ENCODE results near the gene PKMYT1. TPM values are rescaled to one million over a fixed set of nuclear protein-coding genes. Genes with fewer than 3 reads are reported as not detected.
A peak's percentile ranks its signal among the peaks of the same experiment; 100 is the strongest.
"Not testable (repeated sequence)": the region's sequence is repeated elsewhere in the genome, so short reads cannot be mapped to it uniquely, and the experiment has no call there.

Gene PKMYT1
- total and polyA plus RNA-seq, 8 donors: 0.28 to 4.8 (median 1.5) TPM

GRCh38 chr16:2934450-2934849 lies 45.8 kb downstream of the PKMYT1 start:
- ATAC-seq: no peak
- Histone ChIP-seq H3K9me3 (no peaks in the 10 kb centered on the region), H3K36me3 (peaks cover 0 to 43% (median 12%) of the 10 kb centered on the region in 3 donors), H3K4me3 (no peak overlapping the region), H3K4me1 (no peaks in the 10 kb centered on the region), H3K27me3 (no peaks in the 10 kb centered on the region), H3K27ac (no peak overlapping the region)
- TF ChIP-seq CTCF (IDR thresholded peaks at IDR 0.05): no peak
- FAIRE-seq: no peak
- DNase-seq: no peak
- 89 to 91% methylated on average over 15 of the region's 15 CpGs for WGBS, 2 donors
- intact Hi-C loops (cut with DNase I): no loop called here

DNA sequence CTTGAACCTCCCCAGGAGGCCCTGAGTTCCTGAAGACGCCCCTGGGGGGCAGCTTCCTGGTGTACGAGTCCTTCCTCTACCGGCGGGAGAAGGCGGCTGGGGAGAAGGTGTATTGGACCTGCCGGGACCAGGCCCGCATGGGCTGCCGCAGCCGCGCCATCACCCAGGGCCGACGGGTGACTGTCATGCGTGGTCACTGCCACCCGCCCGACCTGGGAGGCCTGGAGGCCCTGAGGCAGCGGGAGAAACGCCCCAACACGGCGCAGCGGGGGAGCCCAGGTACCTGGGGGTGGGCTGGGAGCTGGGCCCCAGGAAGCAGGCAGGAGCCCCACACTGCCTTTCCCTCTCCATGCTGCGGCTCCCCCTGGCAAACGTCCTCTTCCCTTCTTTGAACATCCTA lies 46.5 kb downstream of the PKMYT1 start:
- no peak for DNase-seq
- Histone ChIP-seq H3K9me3 (no peaks in the 10 kb centered on the region), H3K4me1 (no peaks in the 10 kb centered on the region), H3K27me3 (no peaks in the 10 kb centered on the region), H3K4me3 (no peak overlapping the region), H3K27ac (no peak overlapping the region), H3K36me3 (peaks cover 0 to 35% (median 7%) of the 10 kb centered on the region in 3 donors)
- TF ChIP-seq CTCF (IDR thresholded peaks at IDR 0.05): no peak
- no peak for ATAC-seq
- WGBS, 2 donors: 87 to 94% methylated on average over 20 to 22 of the region's 22 CpGs
- intact Hi-C loops (cut with DNase I): no loop called here
- no peak for FAIRE-seq

DNA sequence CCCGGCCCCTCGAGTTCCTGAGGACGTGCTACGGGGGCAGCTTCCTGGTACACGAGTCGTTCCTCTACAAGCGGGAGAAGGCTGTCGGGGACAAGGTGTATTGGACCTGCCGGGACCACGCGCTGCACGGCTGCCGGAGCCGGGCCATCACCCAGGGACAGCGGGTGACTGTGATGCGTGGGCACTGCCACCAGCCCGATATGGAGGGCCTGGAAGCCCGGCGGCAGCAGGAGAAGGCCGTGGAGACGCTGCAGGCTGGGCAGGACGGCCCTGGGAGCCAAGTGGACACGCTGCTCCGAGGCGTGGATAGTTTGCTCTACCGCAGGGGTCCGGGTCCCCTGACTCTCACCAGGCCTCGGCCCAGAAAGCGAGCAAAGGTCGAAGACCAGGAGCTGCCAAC lies 47.1 kb downstream of the PKMYT1 start:
- no peak overlapping the region for H3K4me3 ChIP-seq
- no peak for TF ChIP-seq CTCF (IDR thresholded peaks at IDR 0.05)
- DNase-seq: peak in 1 of 6 donors; percentile 72
- H3K27me3 ChIP-seq: no peaks in the 10 kb centered on the region
- H3K9me3 ChIP-seq: no peaks in the 10 kb centered on the region
- no peak overlapping the region for H3K27ac ChIP-seq
- FAIRE-seq: no peak
- 91 to 93% methylated on average over 30 of the region's 30 CpGs for WGBS, 2 donors
- H3K4me1 ChIP-seq: no peaks in the 10 kb centered on the region
- H3K36me3 ChIP-seq: peaks cover 0 to 32% (median 6%) of the 10 kb centered on the region in 3 donors
- intact Hi-C loops (cut with DNase I): no loop called here
- ATAC-seq: no peak

GRCh38 chr16:2931231-2931914 lies 48.9 kb downstream of the PKMYT1 start:
- H3K27ac ChIP-seq; FAIRE-seq; intact Hi-C loops (cut with DNase I); H3K4me1 ChIP-seq; H3K9me3 ChIP-seq; H3K4me3 ChIP-seq; DNase-seq; ATAC-seq; H3K27me3 ChIP-seq: not testable (repeated sequence)
- WGBS, 2 donors: 88 to 89% methylated on average over 13 of the region's 13 CpGs
- H3K36me3 ChIP-seq: peaks cover 0 to 24% (median 3%) of the 10 kb centered on the region in 3 donors

DNA sequence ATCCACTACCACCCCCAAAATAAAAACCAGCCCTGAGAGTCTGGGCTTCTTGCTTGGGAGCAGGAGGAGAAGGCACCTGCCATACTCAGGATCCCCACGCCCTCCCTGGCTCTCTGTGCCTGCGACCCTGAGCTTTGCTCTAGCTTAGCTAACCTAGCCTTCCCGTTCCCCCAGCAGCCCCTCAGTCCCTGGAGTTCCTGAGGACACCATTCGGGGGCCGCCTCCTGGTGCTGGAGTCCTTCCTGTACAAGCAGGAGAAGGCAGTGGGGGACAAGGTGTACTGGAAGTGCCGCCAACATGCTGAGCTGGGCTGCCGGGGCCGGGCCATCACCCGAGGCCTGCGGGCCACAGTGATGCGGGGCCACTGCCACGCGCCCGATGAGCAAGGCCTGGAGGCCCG lies 50.0 kb downstream of the PKMYT1 start:
- H3K27me3 ChIP-seq: no peaks in the 10 kb centered on the region
- H3K4me1 ChIP-seq: peaks cover 0 to 5% (median 0%) of the 10 kb centered on the region in 3 donors
- 91 to 95% methylated on average over 15 of the region's 15 CpGs for WGBS, 2 donors
- no peak for TF ChIP-seq CTCF (IDR thresholded peaks at IDR 0.05)
- no peak overlapping the region for H3K27ac ChIP-seq
- H3K36me3 ChIP-seq: peaks cover 0 to 24% (median 3%) of the 10 kb centered on the region in 3 donors
- FAIRE-seq (no peak), DNase-seq (peak in 1 of 6 donors; percentile 69), ATAC-seq (no peak)
- H3K9me3 ChIP-seq: no peaks in the 10 kb centered on the region
- H3K4me3 ChIP-seq: no peak overlapping the region
- intact Hi-C loops (cut with DNase I): no loop called here

All from pancreas (tissue), 10 donors.